HG03139 (cell line): ENCODE data around the gene BTNL9.
"Not testable (repeated sequence)": the region's sequence is repeated elsewhere in the genome, so short reads cannot be mapped to it uniquely, and the experiment has no call there.

Experiments used
- ATAC-seq: cut with Tn5 transposase; IDR thresholded peaks from one replicate; pipeline ENCODE4 v1.9.1; 2021; ENCODE audit not compliant: unreplicated experiment

The BTNL9 gene

DNA sequence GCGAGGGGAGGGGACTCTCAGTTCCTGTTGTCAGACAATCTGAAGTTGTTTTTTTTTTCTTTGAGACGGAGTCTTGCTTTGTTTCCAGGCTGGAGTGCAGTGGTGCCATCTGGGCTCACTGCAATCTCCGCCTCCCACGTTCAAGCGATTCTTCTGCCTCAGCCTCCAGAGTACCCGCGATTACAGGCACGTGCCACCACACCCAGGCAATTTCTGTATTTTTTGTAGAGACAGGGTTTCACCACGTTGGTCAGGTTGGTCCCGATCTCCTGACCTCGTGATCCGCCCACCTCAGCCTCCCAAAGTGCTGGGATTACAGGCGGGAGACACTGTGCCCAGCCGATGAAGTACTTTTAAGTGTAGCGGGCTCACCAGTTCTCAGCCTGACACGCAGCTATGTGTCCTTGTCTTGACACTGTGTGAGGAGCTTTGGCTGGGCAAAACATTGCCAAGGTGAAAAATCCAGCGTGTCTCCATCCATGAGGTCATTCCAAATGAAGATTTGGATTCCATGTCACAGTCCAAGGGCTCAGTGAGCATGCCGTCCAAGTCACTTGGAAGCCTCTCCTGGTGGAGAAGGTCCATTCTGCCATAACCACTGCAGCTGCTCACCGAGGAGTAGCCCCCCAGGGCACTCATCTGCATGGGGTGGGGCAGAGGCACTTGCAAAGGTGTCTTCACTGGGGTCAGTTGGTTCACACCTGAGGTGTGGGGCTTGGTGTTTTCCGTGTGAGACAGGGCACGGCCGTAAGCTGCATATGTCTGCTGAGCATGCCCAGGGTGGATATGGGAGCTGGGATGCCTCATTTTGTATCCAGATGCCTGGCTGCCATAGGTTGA, 58.9 kb downstream of the BTNL9 start:
- no peak for ATAC-seq

DNA sequence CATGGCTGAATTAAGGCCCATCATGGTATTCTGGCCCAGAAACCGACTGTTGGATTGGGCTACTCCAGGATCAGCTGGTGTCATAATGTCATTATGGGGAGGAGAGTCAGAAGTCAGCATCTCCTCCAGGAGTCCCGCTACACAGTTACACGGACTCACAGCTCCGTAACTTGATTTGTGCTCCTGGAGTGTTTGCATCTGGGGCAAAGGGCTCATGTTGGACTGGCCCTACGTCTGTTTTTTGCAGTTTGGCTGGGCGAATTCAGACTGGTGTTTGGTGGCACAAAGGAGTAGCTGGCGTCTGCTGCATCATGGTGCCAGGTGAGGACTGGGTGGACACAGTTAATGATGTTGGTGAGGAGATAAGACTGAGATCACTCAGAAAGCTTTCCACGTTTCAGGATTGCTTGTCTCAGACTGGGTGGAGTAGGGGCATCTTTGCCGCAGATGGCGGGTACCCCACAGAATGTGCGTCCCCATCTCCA, 59.6 kb downstream of the BTNL9 start:
- no peak for ATAC-seq

DNA sequence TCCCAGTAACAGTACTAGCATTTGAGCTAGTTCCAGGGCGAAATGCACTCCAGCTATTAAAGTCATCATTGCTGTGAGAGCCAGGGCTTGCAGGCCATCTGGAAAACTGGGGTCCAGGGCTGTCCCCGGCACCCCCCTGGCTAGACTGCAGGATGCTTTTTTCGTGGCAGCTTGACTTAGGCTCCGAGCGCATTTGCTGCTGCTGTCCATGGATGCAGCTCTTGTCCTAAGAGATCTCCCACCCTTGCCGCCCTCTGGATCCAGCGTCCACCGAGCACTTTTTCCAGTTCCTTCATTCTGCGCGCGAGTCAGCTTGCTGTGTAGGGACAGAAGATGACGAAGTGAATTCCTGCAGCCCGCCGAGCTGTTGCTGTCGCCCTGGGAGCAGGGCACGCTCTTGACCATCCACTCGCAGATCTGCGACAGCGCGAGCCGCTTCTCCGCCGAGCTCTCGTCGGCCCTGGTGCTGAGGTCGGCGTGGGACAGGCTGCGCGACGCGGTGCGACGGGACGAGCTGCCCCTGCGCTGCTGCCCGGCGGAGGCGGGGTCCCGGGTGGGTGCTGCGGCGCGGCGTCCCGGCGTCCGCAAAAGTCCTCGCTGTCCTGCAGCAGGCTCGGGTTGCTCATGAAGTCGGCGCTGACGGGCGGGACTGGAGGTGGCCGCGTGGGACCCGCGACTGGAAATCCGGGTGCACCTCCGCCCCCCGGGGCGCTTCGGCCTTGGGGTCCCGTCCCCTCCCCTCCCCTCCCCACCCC, 60.2 kb downstream of the BTNL9 start:
- no peak for ATAC-seq

DNA sequence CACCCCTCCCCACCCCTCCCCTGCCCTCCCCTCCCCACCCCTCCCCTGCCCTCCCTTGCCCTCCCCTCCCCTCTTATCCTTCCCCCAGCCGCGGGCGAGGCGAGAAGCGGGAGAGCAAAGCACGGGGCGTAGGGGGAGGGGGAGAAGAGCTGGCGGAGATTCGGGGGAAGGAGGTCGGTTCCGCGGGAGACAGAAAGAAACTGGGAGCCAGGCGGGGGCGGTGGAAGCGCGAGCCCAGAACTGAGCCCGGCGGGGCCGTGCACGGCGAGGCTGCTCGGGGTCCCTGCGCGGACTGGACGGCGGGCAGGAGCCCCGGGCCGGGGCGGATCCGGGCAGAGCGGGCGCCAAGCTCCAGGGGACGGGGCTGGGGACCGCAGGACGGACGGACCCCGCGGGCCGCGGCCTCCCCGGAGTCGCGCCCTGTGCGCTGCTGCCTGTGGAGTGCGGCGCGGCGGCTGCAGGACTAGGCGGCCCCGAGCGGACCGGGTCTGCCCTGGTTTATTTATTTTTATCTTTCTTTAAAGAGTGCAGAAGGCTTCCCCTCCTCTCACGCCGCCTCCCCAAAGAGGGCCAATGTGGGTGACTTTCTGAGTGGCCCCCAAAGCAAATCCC, 61.1 kb downstream of the BTNL9 start:
- ATAC-seq: not testable (repeated sequence)

DNA sequence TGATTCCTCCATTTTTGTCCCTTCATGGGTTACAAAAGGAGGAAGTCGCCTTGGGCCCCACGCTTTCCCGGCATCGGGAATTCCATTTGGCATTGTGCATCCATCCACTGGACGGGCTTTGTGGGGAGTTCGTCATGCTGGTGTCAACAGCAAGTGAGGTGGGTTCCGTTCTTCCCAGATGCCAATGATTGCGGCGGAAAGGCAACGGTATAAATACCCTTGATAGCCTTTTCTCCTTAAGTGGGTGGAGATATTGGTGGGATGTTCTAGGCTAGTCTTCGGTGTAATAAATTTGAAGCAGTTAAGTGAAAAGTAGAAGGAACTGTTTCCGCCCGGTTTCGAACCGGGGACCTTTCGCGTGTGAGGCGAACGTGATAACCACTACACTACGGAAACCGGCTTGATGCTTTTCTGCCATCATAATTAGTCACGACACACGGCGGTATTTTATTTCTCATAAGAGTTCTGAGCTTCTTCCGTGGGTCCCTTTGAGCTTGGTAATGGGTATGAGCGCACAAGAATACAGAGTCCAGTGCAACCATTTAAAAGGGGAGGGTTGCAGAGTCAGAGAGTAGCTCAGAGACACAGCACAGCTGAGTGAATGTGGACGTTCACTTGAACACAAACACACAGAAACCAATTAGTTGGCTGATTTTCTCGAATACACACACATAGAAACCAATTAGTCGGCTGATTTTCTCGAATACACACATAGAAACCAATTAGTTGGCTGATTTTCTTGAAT, 62.0 kb downstream of the BTNL9 start:
- not testable (repeated sequence) for ATAC-seq

DNA sequence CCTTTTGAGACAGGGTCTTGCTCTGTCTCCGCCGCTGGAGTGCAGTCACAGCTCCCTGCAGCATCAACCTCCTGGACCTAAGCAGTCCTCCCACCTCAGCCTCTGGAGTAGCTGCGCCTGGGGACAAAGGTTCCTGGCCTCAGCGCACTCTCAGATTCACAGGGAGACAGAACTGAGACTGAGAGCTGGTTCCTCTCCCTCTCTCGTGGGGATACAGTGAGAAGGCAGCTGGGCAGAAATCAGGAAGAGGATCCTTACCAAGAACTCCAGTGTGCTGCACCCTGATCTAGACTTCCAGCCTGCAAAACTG, 64.1 kb downstream of the BTNL9 start:
- not testable (repeated sequence) for ATAC-seq

DNA sequence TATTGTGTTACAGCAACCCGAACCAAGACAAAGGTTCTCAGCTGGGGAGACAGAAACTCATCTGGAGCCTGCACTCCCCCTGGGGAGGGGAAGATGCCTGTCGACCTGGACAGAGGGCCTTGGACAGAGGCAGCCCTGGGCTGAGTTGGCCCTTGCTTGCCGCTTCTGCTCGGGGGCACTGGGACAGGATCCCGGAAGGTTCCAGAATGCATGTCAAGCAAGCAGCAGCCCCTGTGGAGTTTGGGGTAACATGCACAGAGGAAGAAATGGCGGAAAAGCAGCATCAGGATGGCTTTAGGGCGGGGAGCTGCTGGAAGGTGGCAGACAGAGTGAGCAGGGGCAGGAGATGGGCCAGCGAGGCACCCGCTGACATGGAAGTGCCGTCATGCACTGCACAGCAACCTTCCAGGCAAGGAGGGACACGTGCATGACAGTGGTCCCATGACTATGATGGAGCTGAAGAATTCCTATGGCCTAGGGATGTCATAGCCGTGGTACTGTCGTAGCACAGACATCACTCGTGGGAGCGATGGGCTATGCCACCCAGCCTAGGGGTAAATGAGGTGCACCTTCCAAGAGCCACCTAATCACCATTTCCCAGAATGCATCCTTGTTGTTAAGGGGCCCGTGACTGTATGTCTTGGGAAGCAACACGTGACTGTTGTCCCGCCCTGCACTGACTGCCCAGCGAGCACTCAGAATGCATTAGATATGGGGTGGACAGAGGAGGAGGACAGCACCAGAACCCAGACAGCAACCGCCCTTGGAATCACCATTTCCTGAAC, 64.7 kb downstream of the BTNL9 start:
- ATAC-seq: not testable (repeated sequence)

DNA sequence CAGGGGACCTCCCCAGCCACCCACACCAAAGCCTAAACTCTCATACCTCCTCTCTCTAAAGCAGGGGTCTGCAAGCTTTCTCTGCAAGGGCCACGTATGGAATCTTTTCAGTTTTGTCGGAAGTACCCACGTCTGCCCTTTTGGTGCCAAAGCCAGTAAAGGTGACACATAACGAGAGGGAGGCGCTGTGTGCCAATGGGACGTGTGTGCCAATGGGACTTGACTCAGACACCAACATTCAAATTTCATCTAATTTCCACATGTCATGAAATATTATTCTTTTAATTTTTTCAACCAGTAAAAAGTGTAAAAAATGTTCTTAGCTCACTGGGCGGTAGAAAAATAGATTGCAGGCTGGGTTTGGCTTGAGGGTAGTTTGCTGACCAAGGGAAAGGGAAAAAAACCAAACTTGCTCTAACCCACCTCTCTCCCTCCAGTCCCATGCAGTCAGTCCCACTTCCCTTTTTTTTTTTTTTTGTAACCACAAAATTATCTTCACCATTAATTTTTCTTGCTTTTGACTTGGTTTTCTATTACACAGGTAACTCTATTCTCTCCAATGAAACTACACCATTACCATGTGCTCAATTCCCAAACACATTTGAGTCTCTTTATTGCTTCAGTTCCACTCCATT, 65.4 kb downstream of the BTNL9 start:
- ATAC-seq: no peak

DNA sequence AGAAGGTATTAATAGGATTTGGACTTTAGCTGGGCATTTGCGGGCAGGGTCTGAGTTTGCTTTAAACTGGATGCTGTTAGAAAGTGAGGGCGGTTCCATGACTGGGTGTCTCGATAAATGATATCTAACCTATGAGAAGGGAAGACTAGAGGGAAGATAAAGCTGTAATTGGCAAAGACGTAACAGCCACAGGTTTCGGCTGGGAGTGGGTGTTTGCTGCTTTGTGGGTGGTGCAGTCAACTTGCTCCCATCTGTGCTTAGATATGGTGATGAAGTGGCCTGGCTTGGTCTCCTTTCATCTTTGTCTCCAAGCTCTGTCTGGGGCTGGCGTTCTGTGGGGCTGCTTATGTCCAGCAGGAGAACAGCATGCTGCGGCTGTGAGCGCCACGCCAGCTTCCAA, 67.6 kb downstream of the BTNL9 start:
- no peak for ATAC-seq

DNA sequence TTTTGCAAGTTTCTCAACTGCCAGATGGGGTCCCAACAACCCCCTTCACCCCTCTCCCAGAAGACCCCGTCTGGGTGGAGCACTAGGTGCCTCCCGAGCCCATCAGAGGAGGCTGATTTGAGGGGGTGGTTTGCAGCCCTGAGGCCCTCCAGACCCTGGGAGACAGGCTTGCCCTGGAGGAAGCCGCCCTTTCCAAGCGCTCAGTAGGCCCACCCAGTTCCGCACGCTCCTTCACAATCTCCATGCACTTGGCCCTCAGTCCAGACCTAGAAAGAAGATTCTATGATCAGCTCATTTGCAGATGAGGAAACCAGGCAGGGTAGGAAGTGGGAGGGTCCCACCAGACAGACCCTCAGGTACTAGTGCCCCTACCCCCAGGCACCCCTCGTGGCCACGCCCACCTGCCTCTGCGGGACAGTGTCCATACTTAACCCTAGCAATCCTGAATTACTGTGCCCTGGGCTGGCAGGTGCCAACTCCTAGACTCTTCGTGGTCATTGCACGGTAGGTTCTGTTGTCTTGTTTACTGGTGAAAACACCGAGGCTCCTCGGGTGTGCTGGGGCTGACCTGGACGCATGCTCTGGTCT, 68.6 kb downstream of the BTNL9 start:
- no peak for ATAC-seq

DNA sequence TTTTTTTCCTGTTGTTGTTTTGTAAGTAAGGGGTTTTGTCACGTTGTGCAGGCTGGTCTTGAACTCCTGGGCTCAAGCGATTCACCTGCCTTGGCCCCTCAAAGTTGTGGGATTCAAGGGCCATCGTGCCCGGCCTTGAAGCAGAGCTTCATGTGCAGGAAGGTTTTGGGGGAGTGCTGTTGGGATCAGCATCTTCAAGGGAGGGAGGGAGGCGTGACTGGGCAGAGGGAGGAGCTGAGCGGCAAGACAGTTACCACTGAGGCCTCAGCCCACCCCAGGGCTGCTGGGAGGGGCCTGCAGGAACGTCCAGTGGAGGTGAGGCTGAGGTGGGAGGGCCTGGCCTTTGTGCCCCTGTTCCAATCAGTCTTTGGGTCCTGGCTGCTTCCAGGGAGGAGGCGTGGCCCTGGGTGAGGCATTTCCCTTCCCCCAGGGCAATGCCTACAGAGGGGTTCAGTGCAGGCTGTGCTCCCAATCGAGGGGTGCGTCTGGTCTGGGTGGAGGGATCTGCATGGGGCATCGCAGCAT, 69.5 kb downstream of the BTNL9 start:
- no peak for ATAC-seq

DNA sequence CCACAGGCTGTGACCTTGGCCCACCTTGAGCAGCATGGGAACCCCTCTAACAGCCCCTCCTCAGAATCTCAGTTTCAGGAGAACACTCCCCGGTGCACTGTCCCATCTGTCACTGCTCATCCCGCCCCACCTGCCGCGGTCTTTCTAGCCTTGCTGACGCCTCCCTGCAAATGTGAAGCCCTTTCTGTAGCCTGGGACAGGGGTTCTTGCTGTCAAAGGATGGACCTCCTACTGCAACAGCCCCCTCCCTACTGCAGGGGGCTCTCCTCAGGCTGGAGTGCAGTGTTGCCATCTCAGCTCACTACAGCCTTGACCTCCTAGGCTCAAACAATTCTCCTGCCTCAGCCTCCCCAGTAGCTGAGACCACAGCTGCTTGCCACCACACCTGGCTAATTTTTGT, 70.9 kb downstream of the BTNL9 start:
- ATAC-seq: no peak
